NCI-H1694 treated with DMSO at 0.1 percent for 48 hours (cell line): Measurements from ENCODE around the gene ALDH6A1.

Experiments
- DNase-seq: peaks from one replicate; lab custom pipeline; 2025; lab: John Stamatoyannopoulos, UW

Gene ALDH6A1

DNA sequence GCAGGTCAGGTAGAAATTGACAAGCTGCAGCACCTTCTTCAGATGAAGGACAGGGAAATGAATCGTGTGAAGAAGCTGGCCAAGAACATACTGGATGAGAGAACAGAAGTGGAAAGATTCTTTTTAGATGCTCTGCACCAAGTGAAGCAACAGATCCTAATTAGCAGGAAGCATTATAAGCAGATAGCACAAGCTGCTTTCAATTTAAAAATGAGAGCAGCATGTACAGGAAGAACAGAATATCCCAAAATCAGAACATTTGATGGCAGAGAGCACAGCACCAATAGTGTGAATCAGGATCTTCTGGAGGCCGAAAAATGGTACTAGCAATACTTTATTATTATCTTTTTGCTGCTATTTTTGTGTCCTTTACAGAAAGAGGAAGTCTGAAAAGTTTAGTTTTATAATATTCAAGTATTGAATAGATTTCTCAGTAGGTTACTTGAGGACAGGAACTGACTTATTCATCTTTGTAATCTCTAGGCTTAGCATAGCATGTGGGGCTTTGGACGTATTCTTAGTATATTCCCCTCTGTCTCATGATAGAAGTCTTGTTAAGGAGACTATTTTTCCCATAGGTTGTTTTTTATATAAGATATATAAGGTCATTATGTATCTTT lies 34.3 kb downstream of the ALDH6A1 start:
- no peak for DNase-seq

DNA sequence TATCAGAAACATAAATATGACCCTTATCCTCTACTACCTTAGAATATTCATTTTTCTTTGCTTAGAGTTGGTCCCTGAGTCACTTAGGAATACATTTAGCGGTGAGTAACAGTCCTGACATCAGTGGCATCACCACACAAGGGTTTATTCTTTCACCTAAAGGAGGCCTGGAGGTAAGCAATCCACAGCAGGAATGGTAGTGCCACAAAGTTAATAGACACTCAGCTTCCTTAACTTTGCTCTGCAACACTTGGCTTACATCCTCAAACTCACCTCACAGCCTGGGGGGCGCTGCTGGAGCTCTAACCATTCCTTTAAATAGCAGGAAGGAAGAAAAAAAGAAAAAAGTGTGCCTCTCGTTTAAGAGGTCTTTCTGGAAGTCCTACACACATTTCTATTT lies 36.0 kb downstream of the ALDH6A1 start:
- DNase-seq = no peak

DNA sequence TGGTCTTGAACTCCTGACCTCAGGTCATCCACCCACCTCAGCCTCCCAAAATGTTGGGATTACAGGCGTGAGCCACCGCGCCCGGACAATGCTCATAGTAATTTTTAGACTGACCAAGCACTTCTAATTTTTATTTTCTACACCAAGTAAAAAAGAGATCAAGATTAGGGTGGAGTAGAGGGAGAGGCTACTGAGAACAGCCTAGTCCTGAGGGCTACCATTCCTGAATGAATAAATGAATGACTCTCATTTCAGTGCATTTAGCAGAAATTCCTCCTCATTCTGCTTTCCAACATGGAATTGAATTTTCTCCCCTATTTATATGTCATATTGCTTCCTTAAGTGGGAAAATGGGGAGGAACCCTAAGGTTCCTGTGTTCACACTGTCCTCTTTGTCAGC lies 38.7 kb downstream of the ALDH6A1 start:
- no peak for DNase-seq

DNA sequence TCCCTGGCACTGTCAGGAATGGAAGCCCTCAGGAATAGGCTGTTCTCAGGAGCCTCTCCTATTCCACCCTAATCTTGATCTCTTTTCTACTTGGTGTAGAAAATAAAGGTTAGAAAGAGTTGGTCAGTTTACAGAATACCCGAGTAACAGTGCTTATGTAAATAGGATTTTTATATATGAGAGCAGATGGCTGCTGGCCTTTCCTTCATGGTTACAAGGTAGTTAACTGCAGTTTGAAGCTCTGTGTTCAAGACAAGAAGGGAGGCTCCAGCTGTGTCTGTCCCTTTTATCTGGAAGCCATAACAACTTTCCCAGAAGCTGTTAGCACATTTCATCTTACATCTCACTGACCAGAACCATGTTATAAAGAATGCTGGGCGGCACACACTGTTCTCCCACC lies 42.0 kb downstream of the ALDH6A1 start:
- no peak for DNase-seq

DNA sequence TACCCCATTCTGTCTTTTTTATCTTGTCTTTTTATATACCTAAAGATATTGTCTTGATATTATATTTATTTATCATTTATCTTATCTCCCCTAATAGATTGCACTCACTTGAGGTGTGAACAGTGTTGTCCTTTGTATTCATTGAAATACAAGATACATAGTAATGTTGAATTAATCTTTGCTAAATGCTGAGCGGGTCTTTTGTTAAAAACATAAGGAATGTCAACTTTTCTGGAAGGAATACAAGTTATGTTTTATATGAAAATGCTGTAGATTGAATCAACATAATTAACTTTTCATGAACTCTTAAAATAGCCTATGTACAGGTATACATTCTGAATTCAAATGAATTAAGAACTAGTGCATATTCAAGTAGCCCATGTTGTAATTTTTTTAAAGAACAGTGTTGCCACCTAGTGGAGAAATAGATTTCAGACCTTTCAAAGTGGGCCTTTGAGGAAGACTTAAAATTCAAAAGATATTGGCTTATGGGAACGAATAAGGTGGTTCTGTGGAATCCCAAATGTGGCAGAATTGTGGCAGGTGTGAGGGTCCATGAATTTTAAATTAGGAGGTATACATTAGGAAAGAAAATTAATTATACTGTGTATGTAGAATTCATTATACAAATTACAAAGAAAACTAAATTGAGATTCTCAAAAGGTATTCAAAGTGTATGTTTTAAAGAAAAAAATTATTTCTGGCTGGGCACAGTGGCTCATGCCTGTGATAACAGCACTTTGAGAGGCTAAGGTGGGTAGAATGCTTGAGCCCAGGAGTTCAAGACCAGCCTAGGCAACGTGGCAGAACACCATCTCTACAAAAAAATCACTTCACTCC lies 46.0 kb downstream of the ALDH6A1 start:
- peak; percentile 87 for DNase-seq

DNA sequence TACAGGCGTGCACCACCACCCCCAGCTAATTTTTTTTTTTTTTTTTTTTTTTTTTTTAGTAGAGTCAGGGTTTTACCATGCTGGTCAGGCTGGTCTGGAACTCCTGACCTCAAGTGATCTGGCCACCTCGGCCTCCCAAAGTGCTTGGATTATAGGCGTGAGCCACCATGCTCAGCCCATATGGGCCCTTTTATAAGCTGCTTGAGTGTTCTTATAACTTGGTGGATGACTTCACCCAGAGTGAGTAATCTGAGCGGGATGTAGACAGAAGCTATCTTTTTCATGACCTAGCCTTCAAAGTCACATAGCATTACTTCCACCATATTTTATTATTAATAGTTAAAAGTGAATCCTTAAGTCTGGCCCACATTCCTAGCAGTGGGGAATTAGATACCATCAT lies 48.7 kb downstream of the ALDH6A1 start:
- no peak for DNase-seq

DNA sequence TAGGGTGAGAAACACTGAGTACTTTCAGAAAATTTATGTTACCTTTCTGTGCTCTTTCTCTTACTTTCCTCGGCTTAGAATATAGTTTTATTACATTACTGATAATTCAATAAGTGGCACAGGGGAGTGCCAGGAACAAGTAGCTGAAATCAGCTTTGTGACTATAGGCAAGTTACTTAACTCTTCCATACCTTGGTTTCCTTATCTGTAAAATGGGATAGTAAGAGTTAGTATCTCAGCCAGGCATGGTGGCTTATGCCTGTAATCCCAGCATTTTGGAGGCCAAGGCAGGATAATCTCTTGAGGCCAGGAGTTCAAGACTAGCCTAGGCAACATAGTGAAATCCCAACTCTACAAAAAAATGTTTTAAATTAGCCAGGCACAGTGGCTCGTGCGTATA lies 49.7 kb downstream of the ALDH6A1 start:
- no peak for DNase-seq

DNA sequence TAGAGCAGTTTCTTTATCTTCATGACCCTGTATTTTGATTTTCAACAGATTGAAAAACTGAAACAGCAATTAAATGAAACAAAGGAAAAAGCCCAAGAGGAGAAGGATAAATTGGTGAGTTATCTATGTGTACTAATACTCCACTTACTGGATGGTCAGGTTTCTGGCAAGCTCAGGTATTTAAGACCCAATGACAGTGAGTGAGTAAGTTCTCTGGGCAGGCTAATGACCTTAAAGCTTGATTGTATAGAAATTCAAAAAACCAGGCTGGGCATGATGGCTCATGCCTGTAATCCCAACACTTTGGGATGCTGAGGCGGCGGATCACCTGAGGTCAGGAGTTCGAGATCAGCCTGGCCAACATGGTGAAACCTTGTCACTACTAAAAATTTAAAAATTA lies 55.1 kb downstream of the ALDH6A1 start:
- no peak for DNase-seq

DNA sequence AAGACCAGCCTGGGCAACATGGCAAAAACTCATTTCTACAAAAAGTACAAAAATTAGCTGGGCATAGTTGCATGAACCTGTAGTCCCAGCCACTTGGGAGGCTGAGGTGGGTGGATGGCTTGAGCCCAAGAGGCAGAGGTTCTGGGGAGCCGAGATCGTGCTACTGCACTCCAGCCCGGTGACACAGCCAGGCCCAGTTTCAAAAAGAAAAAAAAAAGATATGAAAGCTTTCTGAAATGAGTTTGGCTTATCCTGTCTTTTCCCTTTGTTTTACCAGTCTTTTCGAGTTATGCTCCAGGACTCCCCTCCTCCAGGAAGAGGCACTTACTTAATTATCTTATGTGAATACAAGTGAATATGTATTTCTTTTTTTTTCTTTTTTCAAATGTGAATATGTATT lies 61.9 kb downstream of the ALDH6A1 start:
- DNase-seq = no peak

DNA sequence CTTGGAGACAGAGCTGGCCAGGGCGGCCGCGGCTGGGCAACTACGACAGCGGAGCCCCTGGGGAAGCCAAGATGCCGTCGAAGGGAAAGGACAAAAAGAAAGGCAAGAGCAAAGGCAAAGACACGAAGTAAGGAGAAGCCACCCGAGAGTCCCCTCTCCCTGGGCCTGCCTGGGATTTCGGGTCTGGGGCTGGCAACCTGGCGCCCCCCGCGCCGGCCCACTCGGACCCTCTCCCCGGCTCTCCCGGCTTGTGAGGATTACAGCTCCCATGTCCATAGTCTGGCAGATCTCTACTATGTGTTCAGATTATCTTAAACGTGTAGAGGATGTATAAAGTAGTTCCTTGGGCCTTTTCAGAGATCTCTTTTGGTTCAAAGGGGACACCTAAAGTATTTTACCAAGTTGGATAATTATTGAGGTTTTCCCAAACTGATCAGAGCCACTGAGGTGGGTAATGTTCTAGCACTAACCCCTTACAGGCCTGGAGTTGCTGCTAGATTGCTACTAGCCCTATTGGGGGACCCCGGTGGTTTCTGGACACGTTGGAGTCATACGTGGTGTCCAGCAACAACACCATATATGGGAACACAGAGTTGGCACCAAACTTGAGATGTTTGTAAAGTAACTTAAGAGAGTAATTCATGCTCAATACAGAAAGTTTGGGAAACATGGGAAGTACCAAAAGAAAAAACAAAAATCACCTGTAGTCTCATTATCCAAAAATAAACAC lies 64.7 kb downstream of the ALDH6A1 start:
- DNase-seq = no peak

DNA sequence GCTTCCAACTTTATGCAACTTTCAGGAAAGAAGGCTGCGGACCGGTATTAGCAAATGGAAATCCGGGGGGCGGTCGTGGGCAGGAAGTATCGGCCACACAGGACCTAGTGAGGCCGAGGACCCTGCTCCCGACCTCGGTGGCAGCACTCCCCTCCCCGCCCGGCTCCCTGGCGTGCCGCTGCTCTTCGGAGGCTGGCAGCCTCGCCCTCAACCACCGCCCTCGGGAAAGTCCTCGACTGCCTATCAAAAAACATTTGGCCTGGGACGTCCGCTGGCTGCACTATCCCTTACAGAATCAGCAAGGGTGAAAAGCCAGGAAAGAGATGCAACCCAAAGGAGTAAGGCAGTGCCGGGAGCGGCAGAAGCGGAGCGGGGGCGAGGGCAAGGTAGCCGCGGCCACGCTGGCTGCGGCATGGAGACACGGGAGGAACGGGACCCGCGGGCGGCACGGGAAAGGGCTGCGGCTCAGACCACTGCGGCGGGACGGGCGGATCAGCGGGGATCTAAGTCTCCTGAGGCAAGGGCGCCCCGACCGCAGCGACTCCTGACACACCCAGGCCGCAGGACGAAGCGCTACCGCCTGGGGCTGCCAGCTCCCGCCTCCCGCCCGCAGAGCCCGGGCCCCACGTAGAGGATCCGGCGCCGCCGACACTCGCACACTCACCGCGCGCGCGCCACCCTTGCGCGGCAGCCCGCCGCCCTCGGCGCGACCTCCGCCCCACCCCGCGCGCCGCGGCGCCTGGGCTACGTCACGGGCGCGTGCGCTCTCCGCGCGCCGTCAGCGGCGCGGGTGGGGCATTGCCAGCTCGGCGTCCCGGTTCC lies 65.5 kb downstream of the ALDH6A1 start, which contains the start of the genes BBOF1 and ENTPD5:
Gene BBOF1, plus strand, starts transcription at position 764 of the 822 bp plus-strand sequence. CDS start 130 bp downstream, outside the sequence.
Gene ENTPD5, minus strand, starts transcription at position 703 of the 822 bp plus-strand sequence. CDS start 31,186 bp downstream, outside the sequence.
- DNase-seq = peak; percentile 85

DNA sequence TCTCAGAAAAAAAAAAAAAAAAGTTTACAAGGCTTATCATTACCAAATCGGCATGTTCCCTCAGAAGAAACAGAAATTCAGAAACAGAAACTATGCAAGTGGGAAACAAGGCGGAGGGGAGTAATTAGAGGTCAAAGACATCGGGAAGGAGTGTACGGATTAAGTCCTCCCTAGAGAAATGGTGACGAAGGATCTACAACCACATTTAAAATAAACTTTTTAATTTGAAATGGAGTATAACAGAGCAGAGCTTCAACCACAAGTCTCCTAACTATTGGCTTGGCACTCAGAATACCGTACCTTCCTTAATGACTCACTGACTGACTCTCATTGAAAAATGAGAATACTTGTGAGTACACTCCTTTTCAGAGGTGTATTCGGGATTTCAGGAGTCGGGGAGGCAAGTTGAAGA lies 66.1 kb downstream of the ALDH6A1 start:
- DNase-seq = peak; percentile 43

DNA sequence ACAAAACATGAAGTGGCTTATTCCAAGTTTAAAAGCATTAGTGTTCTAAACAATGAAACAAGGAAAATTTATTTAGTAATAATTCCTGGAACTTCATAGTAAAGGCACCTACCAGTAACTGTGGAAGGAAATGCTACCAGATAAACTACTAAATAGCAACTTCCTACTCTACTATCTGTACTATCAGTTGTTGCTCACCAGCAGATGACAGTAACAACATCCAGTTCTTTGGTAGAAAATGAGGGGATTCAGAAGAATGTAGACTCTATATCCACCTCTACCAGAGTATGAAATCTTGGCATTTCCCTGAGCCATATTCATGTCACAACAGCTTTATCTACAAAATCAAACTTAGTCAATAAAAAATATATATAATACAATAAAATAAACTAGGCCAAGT lies 68.3 kb downstream of the ALDH6A1 start:
- no peak for DNase-seq

DNA sequence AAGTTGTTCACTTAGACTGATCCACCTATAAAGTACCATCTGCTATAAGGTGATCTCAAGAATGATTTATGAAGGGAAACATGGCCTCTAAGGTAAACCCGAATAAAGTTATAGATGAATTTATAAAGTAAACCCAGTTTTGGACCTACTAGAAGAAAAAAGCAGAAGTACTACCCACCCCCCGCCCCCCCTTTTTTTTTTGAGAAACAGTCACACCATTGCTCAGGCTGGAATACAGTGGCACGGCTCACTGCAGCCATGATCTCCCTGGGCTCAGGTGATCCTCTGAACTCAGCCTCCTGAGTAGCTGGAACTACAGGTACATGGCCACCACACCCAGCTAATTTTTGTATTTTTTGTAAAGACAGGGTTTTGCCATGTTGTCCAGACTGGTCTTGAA lies 69.1 kb downstream of the ALDH6A1 start:
- no peak for DNase-seq

DNA sequence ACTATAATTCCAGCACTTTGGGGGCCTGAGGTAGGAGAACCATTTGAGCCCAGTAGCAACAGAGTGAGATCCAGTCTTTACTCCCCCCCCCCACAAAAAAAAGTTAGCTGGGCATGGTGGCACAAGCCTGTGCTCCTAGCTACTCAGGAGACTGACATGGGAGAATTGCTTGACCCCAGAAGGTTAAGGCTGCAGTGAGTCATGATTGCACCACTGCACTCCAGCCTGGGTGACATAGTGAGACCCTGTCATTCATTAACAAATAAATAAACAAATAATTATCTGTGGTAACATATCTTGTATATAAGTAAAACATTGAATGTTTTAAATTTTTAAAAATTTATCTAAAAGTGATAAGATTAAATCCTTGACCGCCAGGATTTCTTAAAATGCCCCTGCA lies 70.0 kb downstream of the ALDH6A1 start:
- DNase-seq = no peak

DNA sequence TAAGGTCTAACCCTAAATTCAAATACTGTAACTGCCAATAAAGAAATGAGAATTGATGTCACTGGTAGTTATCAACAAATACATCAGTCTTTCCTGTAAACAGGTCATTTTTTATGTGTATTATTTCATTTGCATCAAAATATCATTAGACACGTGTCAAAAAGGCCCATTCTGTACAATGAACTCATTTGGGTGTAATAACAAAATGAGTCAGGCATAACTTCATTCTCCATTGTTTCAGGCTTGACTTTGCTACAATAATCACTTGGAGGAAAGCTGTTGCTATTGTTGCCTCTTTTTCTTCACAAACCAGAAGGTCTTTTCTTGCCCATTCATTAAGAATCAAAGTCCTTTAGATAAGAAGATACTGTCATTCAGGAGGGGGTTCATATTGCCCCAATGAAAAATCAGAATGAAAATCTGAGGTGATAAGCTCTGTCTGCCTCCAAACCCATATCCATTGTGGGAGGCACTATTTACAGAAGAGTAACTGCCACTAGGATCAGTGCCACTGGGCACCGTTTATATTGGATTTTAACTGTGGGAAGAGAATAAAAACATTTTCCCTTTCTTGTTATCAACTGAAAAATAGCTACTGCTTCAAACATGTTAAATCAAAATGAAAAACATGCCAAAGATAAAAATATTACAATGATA lies 75.3 kb downstream of the ALDH6A1 start:
- no peak for DNase-seq
